T-helper 2 cell treated with Interferon-gamma antibody and Interleukin-4, amounts not matched to agents 5 μg/mL and 100 μg/mL, for 36 hours (primary cell): ENCODE results near the gene DBP.

Experiments used
- DNase-seq: peaks from one replicate; pipeline ENCODE4 v3.0.0; 2021; ENCODE audit warnings: low spot score
- H3K27ac Mint-ChIP-seq: one replicate; pipeline ENCODE4 v1.8.0; 2021; ENCODE audit warnings: mild to moderate bottlenecking, mixed read lengths
- H3K27me3 Mint-ChIP-seq: one replicate; pipeline ENCODE4 v1.8.0; 2021; ENCODE audit warnings: low read depth, mixed read lengths
- H3K36me3 Mint-ChIP-seq: one replicate; pipeline ENCODE4 v1.8.0; 2021; ENCODE audit warnings: low read depth, mixed read lengths
- H3K4me1 Mint-ChIP-seq: one replicate; pipeline ENCODE4 v1.8.0; 2021; ENCODE audit warnings: low read depth, mixed read lengths
- H3K4me3 Mint-ChIP-seq: one replicate; pipeline ENCODE4 v1.8.0; 2022; ENCODE audit warnings: mild to moderate bottlenecking, moderate library complexity, mixed read lengths
- H3K9me3 Mint-ChIP-seq: one replicate; pipeline ENCODE4 v1.8.0; 2021; ENCODE audit warnings: mixed read lengths

The DBP gene

GRCh38 chr19:48619692-48620585 lies 17.2 kb downstream of the DBP start:
- Mint-ChIP-seq H3K36me3 (peaks cover 59% of the 10 kb centered on the region), H3K27me3 (no peaks in the 10 kb centered on the region), H3K27ac (peak overlapping the region; percentile 99), H3K4me1 (peaks cover 39% of the 10 kb centered on the region), H3K9me3 (no peaks in the 10 kb centered on the region), H3K4me3 (peak overlapping the region; percentile 97)
- DNase-seq, result no peak

GRCh38 chr19:48618916-48619691 lies 18.1 kb downstream of the DBP start, which contains the start of the genes RPL18 and SPHK2:
RPL18 (minus strand) TSS chr19:48619178; CDS start chr19:48619143, 35 bp downstream.
SPHK2 (plus strand) TSS chr19:48619506; CDS start chr19:48620515, 1,009 bp downstream.
- H3K4me1 Mint-ChIP-seq, result peaks cover 34% of the 10 kb centered on the region
- peak; percentile 98 for DNase-seq
- H3K9me3 Mint-ChIP-seq, result no peaks in the 10 kb centered on the region
- peaks cover 59% of the 10 kb centered on the region for H3K36me3 Mint-ChIP-seq
- peak within 1 kb of the TSS; percentile 99 for H3K27ac Mint-ChIP-seq
- H3K27me3 Mint-ChIP-seq, result no peaks in the 10 kb centered on the region
- H3K4me3 Mint-ChIP-seq, result peak within 1 kb of the TSS; percentile 97

GRCh38 chr19:48618278-48618915 lies 18.8 kb downstream of the DBP start:
- H3K4me3 Mint-ChIP-seq, result peak overlapping the region; percentile 97
- no peak for DNase-seq
- no peaks in the 10 kb centered on the region for H3K27me3 Mint-ChIP-seq
- H3K27ac Mint-ChIP-seq, result peak overlapping the region; percentile 99
- H3K9me3 Mint-ChIP-seq, result no peaks in the 10 kb centered on the region
- H3K4me1 Mint-ChIP-seq, result peaks cover 28% of the 10 kb centered on the region
- H3K36me3 Mint-ChIP-seq, result peaks cover 53% of the 10 kb centered on the region

- peaks cover 25% of the 10 kb centered on the region for H3K4me1 Mint-ChIP-seq
- DNase-seq, result no peak
- H3K27ac Mint-ChIP-seq, result peak overlapping the region; percentile 99
- H3K4me3 Mint-ChIP-seq, result peak overlapping the region; percentile 97
- H3K36me3 Mint-ChIP-seq, result peaks cover 49% of the 10 kb centered on the region
- H3K9me3 Mint-ChIP-seq, result no peaks in the 10 kb centered on the region
- H3K27me3 Mint-ChIP-seq, result no peaks in the 10 kb centered on the region
Observed at GRCh38 chr19:48617146-48617937, 19.8 kb downstream of the DBP start.

- H3K36me3 Mint-ChIP-seq, result peaks cover 45% of the 10 kb centered on the region
- no peaks in the 10 kb centered on the region for H3K9me3 Mint-ChIP-seq
- H3K4me3 Mint-ChIP-seq, result peak overlapping the region; percentile 97
Observed at GRCh38 chr19:48616491-48617056, 20.6 kb downstream of the DBP start.

GRCh38 chr19:48616041-48616436 lies 21.1 kb downstream of the DBP start:
- Mint-ChIP-seq H3K27me3 (no peaks in the 10 kb centered on the region), H3K9me3 (no peaks in the 10 kb centered on the region), H3K36me3 (peaks cover 43% of the 10 kb centered on the region), H3K4me3 (peak overlapping the region; percentile 97), H3K4me1 (peaks cover 23% of the 10 kb centered on the region), H3K27ac (peak overlapping the region; percentile 63)
- DNase-seq, result no peak

More at GRCh38 chr19:48616491-48617056, 20.6 kb downstream of the DBP start:
- Mint-ChIP-seq H3K4me1 (peaks cover 23% of the 10 kb centered on the region), H3K27me3 (no peaks in the 10 kb centered on the region), H3K27ac (peak overlapping the region; percentile 63)
- DNase-seq, result no peak

GRCh38 chr19:48615231-48616040 lies 21.7 kb downstream of the DBP start:
- Mint-ChIP-seq H3K9me3 (no peaks in the 10 kb centered on the region), H3K27me3 (no peaks in the 10 kb centered on the region), H3K27ac (peak overlapping the region; percentile 49), H3K4me3 (peak overlapping the region; percentile 12), H3K36me3 (peaks cover 43% of the 10 kb centered on the region), H3K4me1 (peaks cover 23% of the 10 kb centered on the region)
- no peak for DNase-seq

- Mint-ChIP-seq H3K4me1 (peaks cover 15% of the 10 kb centered on the region), H3K9me3 (no peaks in the 10 kb centered on the region), H3K36me3 (peaks cover 39% of the 10 kb centered on the region), H3K4me3 (peak within 1 kb of the TSS; percentile 12), H3K27ac (peak within 1 kb of the TSS; percentile 49), H3K27me3 (no peaks in the 10 kb centered on the region)
- DNase-seq, result no peak
Observed at GRCh38 chr19:48614436-48615230, 22.5 kb downstream of the DBP start, which contains the start of gene FAM83E. FAM83E (minus strand) TSS chr19:48615076; CDS start chr19:48613372, 1,704 bp downstream.

DNA sequence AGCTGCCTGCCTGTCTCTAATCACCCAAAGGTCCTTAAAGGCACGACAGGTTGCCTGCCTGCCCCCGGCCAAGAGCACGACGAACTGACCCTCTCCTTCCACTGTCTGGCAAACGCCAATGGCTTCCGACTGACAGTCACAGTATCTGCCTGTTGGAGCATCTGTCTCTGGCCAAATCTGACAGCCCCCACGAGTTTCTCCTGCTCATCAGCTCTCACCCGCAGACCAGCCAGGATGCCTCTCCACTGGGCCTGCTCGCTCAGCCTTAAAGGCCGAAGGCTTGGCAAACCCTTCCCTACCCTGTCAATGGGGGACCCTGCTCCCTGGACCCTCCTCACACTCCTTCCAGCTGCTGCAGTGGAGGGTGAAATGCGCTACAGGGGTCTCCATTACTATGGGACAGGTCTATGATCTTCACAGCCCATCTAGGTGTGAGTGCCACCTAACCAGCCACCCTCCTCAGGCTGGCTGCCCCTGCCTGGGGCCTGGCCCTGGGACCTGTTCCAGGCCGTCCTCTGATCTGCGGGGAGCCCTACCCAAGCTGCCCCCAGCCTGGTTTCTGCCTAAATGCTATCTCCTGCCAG lies 23.2 kb downstream of the DBP start:
- no peak overlapping the region for H3K4me3 Mint-ChIP-seq
- H3K27ac Mint-ChIP-seq, result no peak overlapping the region
- peaks cover 37% of the 10 kb centered on the region for H3K36me3 Mint-ChIP-seq
- DNase-seq, result no peak
- H3K9me3 Mint-ChIP-seq, result no peaks in the 10 kb centered on the region
- H3K4me1 Mint-ChIP-seq, result peaks cover 13% of the 10 kb centered on the region
- H3K27me3 Mint-ChIP-seq, result no peaks in the 10 kb centered on the region

GRCh38 chr19:48613024-48613851 lies 23.9 kb downstream of the DBP start:
- Mint-ChIP-seq H3K4me1 (peaks cover 15% of the 10 kb centered on the region), H3K27me3 (no peaks in the 10 kb centered on the region), H3K27ac (no peak overlapping the region), H3K36me3 (peaks cover 32% of the 10 kb centered on the region), H3K9me3 (no peaks in the 10 kb centered on the region), H3K4me3 (no peak overlapping the region)
- no peak for DNase-seq

- Mint-ChIP-seq H3K9me3 (no peaks in the 10 kb centered on the region), H3K4me3 (no peak overlapping the region), H3K4me1 (peaks cover 10% of the 10 kb centered on the region), H3K27me3 (no peaks in the 10 kb centered on the region), H3K36me3 (peaks cover 18% of the 10 kb centered on the region), H3K27ac (no peak overlapping the region)
- DNase-seq, result no peak
Observed at GRCh38 chr19:48611872-48612271, 25.3 kb downstream of the DBP start.
